A673 (cell line): ENCODE results near the gene ULK4. TPM values are rescaled to one million over a fixed set of nuclear protein-coding genes. Genes with fewer than 3 reads are reported as not detected.

Experiments used
- BruUV-seq: library from RNA; stranded (reverse); fragments of 400-500 nt; replicated peaks from 2 replicates; lab custom pipeline; 2021; lab: Mats Ljungman, UMichigan
- CTCF ChIA-PET: fragments of 300-600 bp; sonication (Branson Sonifier 250); formaldehyde crosslinking; loops from one replicate; lab custom pipeline; 2022; ENCODE audit warnings: antibody characterized with exemption; lab: Charles Lee
- POLR2A ChIA-PET: fragments of 300-600 bp; sonication (Branson Sonifier 250); formaldehyde crosslinking; loops from one replicate; lab custom pipeline; 2022; ENCODE audit warnings: antibody characterized with exemption; ENCODE audit not compliant: low non-redundant PET; lab: Charles Lee
- DNase-seq: peaks from one replicate; pipeline ENCODE4 v3.0.0-alpha.2; 2015; ENCODE audit warnings: low spot score
- H3K27ac ChIP-seq: fragments of 200-600 bp; sonication (generic); 2 replicates; pipeline ENCODE4 v1.5.1; 2016; ENCODE audit warnings: mixed run types, low read depth, mild to moderate bottlenecking, mixed read lengths, antibody characterized with exemption, low read length; ENCODE audit not compliant: poor library complexity, severe bottlenecking
- H3K27me3 ChIP-seq: fragments of 200-600 bp; sonication (generic); replicated peaks from 2 replicates; pipeline ENCODE4 v1.6.1; 2017; ENCODE audit warnings: mixed run types, low read depth, mild to moderate bottlenecking, mixed read lengths, antibody characterized with exemption, low read length; ENCODE audit not compliant: insufficient read depth, poor library complexity
- H3K36me3 ChIP-seq: fragments of 200-600 bp; sonication (generic); 2 replicates; pipeline ENCODE4 v1.6.1; 2016; ENCODE audit warnings: mixed run types, mild to moderate bottlenecking, mixed read lengths, antibody characterized with exemption, low read length; ENCODE audit not compliant: insufficient read depth, poor library complexity, severe bottlenecking
- H3K4me1 ChIP-seq: fragments of 200-600 bp; sonication (generic); 2 replicates; pipeline ENCODE4 v1.6.1; 2017; ENCODE audit warnings: mixed run types, mild to moderate bottlenecking, mixed read lengths, antibody characterized with exemption, low read length; ENCODE audit not compliant: insufficient read depth, poor library complexity, severe bottlenecking
- H3K4me3 ChIP-seq: fragments of 200-600 bp; sonication (generic); 2 replicates; pipeline ENCODE4 v1.5.1; 2016; ENCODE audit warnings: low read depth, mixed run types, mild to moderate bottlenecking, mixed read lengths, low read length; ENCODE audit not compliant: poor library complexity, severe bottlenecking
- H3K9me3 ChIP-seq: fragments of 200-600 bp; sonication (generic); 2 replicates; pipeline ENCODE4 v1.6.1; 2016; ENCODE audit warnings: mixed run types, low read depth, mild to moderate bottlenecking, mixed read lengths, antibody characterized with exemption, low read length; ENCODE audit not compliant: poor library complexity, severe bottlenecking
- EZH2 ChIP-seq: fragments of 200-600 bp; sonication (generic); IDR thresholded peaks from 2 replicates; pipeline ENCODE4 v1.6.1; 2017; ENCODE audit warnings: borderline replicate concordance, low read depth, mild to moderate bottlenecking, mixed read lengths, antibody characterized with exemption, low read length; ENCODE audit not compliant: poor library complexity, severe bottlenecking
- intact Hi-C: fragments of 100-400 bp; cut with micrococcal nuclease; formaldehyde crosslinking; loops from one replicate; pipeline ENCODE4 v1.10.0; 2022; ENCODE audit not compliant: unreplicated experiment
- total RNA-seq: library from RNA; stranded (reverse); gene quantifications from 2 replicates; pipeline ENCODE4 v1.2.3, GENCODE V29; 2021
- TF ChIP-seq, protein P1 (sequence below): fragments of 300-800, 200-600 bp; sonication (generic); conservative IDR thresholded peaks from 2 replicates; pipeline ENCODE4 v1.5.1; 2017; ENCODE audit warnings: low read depth, mild to moderate bottlenecking, antibody characterized with exemption, low read length, moderate library complexity, mixed read lengths

The ULK4 gene
- total RNA-seq, 1 experiment from 2014 or later: 7.4 TPM

- H3K36me3 ChIP-seq: no peaks in the 10 kb centered on the region
- POLR2A ChIA-PET: no interaction called here
- no peaks in the 10 kb centered on the region for H3K9me3 ChIP-seq
- peaks cover 6% of the 10 kb centered on the region for H3K4me1 ChIP-seq
- peak overlapping the region; percentile 75 for H3K4me3 ChIP-seq
- CTCF ChIA-PET: no interaction called here
- H3K27ac ChIP-seq: no peak overlapping the region
- peak; percentile 15 for DNase-seq
- BruUV-seq: no TSS peak
- peaks cover 8% of the 10 kb centered on the region for H3K27me3 ChIP-seq
- intact Hi-C loops: loop anchor here (5.0 kb wide), 1 partner anchor 618 kb away; no protein-coding TSS in a partner anchor
- no peak for TF ChIP-seq EZH2
- TF ChIP-seq, protein P1, sequence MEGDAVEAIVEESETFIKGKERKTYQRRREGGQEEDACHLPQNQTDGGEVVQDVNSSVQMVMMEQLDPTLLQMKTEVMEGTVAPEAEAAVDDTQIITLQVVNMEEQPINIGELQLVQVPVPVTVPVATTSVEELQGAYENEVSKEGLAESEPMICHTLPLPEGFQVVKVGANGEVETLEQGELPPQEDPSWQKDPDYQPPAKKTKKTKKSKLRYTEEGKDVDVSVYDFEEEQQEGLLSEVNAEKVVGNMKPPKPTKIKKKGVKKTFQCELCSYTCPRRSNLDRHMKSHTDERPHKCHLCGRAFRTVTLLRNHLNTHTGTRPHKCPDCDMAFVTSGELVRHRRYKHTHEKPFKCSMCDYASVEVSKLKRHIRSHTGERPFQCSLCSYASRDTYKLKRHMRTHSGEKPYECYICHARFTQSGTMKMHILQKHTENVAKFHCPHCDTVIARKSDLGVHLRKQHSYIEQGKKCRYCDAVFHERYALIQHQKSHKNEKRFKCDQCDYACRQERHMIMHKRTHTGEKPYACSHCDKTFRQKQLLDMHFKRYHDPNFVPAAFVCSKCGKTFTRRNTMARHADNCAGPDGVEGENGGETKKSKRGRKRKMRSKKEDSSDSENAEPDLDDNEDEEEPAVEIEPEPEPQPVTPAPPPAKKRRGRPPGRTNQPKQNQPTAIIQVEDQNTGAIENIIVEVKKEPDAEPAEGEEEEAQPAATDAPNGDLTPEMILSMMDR: no peak
Measured at GRCh38 chr3:41200669-41201021, 761.3 kb downstream of the ULK4 start.

- no peak for TF ChIP-seq EZH2
- TF ChIP-seq, protein P1: no peak
- Histone ChIP-seq H3K4me1 (peaks cover 6% of the 10 kb centered on the region), H3K27ac (peak overlapping the region; percentile 88), H3K4me3 (peak overlapping the region; percentile 75), H3K36me3 (no peaks in the 10 kb centered on the region), H3K27me3 (peaks cover 8% of the 10 kb centered on the region), H3K9me3 (no peaks in the 10 kb centered on the region)
- intact Hi-C loops: loop anchor here (5.0 kb wide), 1 partner anchor 618 kb away; no protein-coding TSS in a partner anchor
- DNase-seq: no peak
- ChIA-PET POLR2A (no interaction called here), CTCF (no interaction called here)
- no TSS peak for BruUV-seq
Measured at GRCh38 chr3:41199866-41200668, 761.8 kb downstream of the ULK4 start.

DNA sequence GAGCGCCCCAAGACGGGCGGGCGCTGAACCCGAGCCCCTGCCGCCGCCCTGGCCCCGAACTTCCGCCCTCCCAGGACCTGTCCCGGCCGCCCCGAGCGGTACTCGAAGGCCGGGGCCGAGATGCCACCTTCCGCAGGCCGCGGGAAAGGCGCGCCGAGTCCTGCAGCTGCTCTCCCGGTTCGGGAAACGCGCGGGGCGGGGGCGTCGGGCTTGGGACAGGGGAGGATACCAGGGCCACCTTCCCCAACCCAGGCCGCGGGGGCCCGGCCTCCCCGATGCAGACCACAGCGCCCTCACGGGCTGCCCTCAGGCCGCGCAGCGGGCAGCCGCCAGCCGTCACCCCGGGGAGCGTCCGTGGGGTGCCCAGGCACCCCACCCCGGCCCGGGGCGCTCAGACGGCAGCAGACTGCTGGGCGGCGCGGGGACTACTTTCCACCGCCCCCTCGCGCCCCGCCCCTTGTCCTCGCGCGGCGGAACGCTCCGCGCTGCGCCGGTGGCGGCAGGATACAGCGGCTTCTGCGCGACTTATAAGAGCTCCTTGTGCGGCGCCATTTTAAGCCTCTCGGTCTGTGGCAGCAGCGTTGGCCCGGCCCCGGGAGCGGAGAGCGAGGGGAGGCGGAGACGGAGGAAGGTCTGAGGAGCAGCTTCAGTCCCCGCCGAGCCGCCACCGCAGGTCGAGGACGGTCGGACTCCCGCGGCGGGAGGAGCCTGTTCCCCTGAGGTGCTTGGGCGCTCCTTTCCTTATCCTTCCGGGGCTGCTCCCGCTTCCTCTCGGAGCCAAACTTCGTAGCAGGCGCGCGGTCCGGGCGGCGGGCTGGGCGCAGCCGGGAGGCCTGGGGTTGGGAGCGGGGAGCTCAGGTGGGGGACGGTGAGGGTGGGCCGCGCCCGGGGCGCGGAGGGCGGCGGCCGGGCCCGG lies 762.7 kb downstream of the ULK4 start, which contains the start of gene CTNNB1:
Gene CTNNB1 (plus strand): TSS at position 556 of the 916 bp plus-strand sequence. CDS start 24,564 bp downstream, outside the sequence.
- Histone ChIP-seq H3K36me3 (no peaks in the 10 kb centered on the region), H3K27me3 (peaks cover 8% of the 10 kb centered on the region), H3K4me1 (peaks cover 6% of the 10 kb centered on the region), H3K9me3 (no peaks in the 10 kb centered on the region), H3K27ac (peak within 1 kb of the TSS; percentile 88), H3K4me3 (peak within 1 kb of the TSS; percentile 75)
- no TSS peak for BruUV-seq
- CTCF ChIA-PET: no interaction called here
- DNase-seq: peak; percentile 88
- intact Hi-C loops: no loop called here
- TF ChIP-seq, protein P1: no peak
- no peak for TF ChIP-seq EZH2
- POLR2A ChIA-PET: no interaction called here
